ENCODE data around the gene ZSCAN4. TPM values are rescaled to one million over a fixed set of nuclear protein-coding genes. Genes with fewer than 3 reads are reported as not detected.

The ZSCAN4 gene
- total RNA-seq, 1 donor from 2014 or later = 0.74 TPM

- Mint-ChIP-seq H3K9me3 (ENCODE audit: unreplicated experiment) (peaks cover 40% of the 10 kb centered on the region), H3K36me3 (ENCODE audit: low read depth, unreplicated experiment) (peaks cover 53% of the 10 kb centered on the region), H3K4me1 (ENCODE audit: unreplicated experiment) (peaks cover 27% of the 10 kb centered on the region), H3K27ac (ENCODE audit: unreplicated experiment) (peak overlapping the region; percentile 90), H3K27me3 (ENCODE audit: unreplicated experiment) (peaks cover 25% of the 10 kb centered on the region), H3K4me3 (ENCODE audit: unreplicated experiment) (peak overlapping the region; percentile 95)
- no peak for DNase-seq (ENCODE audit: low spot score)
- TF ChIP-seq, protein P1, sequence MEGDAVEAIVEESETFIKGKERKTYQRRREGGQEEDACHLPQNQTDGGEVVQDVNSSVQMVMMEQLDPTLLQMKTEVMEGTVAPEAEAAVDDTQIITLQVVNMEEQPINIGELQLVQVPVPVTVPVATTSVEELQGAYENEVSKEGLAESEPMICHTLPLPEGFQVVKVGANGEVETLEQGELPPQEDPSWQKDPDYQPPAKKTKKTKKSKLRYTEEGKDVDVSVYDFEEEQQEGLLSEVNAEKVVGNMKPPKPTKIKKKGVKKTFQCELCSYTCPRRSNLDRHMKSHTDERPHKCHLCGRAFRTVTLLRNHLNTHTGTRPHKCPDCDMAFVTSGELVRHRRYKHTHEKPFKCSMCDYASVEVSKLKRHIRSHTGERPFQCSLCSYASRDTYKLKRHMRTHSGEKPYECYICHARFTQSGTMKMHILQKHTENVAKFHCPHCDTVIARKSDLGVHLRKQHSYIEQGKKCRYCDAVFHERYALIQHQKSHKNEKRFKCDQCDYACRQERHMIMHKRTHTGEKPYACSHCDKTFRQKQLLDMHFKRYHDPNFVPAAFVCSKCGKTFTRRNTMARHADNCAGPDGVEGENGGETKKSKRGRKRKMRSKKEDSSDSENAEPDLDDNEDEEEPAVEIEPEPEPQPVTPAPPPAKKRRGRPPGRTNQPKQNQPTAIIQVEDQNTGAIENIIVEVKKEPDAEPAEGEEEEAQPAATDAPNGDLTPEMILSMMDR (IDR thresholded peaks at IDR 0.05; ENCODE audit: unreplicated experiment) = no peak
Observed at GRCh38 chr19:57682226-57682766, 13.6 kb downstream of the ZSCAN4 start.

- Mint-ChIP-seq H3K36me3 (ENCODE audit: low read depth, unreplicated experiment) (peaks cover 80% of the 10 kb centered on the region), H3K4me1 (ENCODE audit: unreplicated experiment) (peaks cover 27% of the 10 kb centered on the region), H3K27me3 (ENCODE audit: unreplicated experiment) (peaks cover 25% of the 10 kb centered on the region), H3K4me3 (ENCODE audit: unreplicated experiment) (no peak overlapping the region), H3K9me3 (ENCODE audit: unreplicated experiment) (peaks cover 44% of the 10 kb centered on the region), H3K27ac (ENCODE audit: unreplicated experiment) (no peak overlapping the region)
- TF ChIP-seq, protein P1 (IDR thresholded peaks at IDR 0.05; ENCODE audit: unreplicated experiment) = no peak
- DNase-seq (ENCODE audit: low spot score) = no peak
Observed at GRCh38 chr19:57686727-57687126, 18.0 kb downstream of the ZSCAN4 start.

DNA sequence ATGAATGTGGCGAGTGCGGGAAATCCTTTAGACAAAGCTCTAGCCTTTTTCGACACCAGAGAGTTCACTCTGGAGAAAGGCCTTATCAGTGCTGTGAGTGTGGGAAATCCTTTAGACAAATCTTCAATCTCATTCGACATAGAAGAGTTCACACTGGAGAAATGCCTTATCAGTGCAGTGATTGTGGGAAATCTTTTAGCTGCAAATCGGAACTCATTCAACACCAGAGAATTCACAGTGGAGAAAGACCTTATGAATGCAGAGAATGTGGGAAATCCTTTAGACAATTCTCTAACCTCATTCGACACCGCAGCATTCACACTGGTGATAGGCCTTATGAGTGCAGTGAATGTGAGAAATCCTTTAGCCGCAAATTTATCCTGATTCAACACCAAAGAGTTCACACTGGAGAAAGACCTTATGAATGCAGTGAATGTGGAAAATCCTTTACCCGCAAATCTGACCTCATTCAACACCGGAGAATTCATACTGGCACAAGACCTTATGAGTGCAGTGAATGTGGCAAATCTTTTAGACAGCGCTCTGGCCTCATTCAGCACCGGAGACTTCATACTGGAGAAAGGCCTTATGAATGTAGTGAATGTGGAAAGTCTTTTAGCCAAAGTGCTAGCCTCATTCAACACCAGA lies 18.8 kb downstream of the ZSCAN4 start:
- Mint-ChIP-seq H3K4me3 (ENCODE audit: unreplicated experiment) (peak overlapping the region; percentile 82), H3K9me3 (ENCODE audit: unreplicated experiment) (peaks cover 44% of the 10 kb centered on the region), H3K27ac (ENCODE audit: unreplicated experiment) (no peak overlapping the region), H3K36me3 (ENCODE audit: low read depth, unreplicated experiment) (peaks cover 76% of the 10 kb centered on the region), H3K4me1 (ENCODE audit: unreplicated experiment) (peaks cover 20% of the 10 kb centered on the region), H3K27me3 (ENCODE audit: unreplicated experiment) (peaks cover 24% of the 10 kb centered on the region)
- no peak for DNase-seq (ENCODE audit: low spot score)
- TF ChIP-seq, protein P1 (IDR thresholded peaks at IDR 0.05; ENCODE audit: unreplicated experiment) = no peak

DNA sequence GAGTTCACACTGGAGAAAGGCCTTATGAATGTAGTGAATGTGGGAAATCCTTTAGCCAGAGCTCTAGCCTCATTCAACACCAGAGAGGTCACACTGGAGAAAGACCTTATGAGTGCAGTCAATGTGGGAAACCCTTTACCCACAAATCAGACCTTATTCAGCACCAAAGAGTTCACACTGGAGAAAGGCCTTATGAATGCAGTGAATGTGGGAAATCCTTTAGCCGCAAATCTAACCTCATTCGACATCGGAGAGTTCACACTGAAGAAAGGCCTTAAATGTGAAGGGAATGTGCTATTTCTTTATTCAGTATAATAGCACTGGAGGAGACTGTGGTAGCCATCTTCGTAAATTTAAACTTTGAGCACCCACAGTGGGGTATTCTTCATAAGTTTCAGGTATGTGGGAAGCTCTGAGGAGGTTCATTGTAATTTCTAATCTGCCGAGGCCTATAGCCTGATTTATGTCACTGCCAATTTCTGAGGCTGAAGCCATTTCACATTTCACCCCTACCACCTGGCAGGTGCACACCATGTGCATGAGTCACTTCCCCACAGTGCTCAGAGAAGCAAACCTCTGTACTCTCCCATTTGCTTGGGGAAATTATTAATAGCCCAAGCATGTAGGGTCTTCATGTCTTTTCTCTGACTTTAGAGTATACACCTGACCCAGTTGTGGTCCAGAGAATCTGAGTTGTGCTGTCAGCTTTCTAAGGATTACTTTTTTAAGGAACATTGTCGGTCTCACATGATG lies 19.5 kb downstream of the ZSCAN4 start:
- Mint-ChIP-seq H3K27ac (ENCODE audit: unreplicated experiment) (no peak overlapping the region), H3K27me3 (ENCODE audit: unreplicated experiment) (peaks cover 18% of the 10 kb centered on the region), H3K9me3 (ENCODE audit: unreplicated experiment) (peaks cover 41% of the 10 kb centered on the region), H3K4me3 (ENCODE audit: unreplicated experiment) (peak overlapping the region; percentile 82), H3K4me1 (ENCODE audit: unreplicated experiment) (peaks cover 13% of the 10 kb centered on the region), H3K36me3 (ENCODE audit: low read depth, unreplicated experiment) (peaks cover 74% of the 10 kb centered on the region)
- no peak for DNase-seq (ENCODE audit: low spot score)
- TF ChIP-seq, protein P1 (IDR thresholded peaks at IDR 0.05; ENCODE audit: unreplicated experiment) = no peak

DNA sequence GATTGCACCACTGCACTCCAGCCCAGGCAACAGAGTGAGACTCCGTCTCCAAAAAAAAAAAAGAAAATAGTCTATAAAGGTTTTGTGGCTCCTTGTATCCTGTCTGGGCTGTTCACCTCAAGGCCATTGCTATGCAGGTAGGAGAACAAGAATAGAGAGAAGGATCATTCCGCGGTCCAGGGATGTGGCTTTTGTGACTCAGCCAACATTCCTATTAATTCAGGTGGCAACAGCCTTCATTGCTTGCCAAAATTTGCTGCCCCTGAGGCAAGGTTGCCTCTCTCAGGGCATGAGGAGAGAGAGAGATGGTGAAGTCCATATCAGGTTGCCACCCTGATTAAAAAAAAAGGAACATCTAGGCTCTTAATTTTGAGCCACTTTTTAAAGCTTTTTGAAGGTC lies 21.0 kb downstream of the ZSCAN4 start:
- Mint-ChIP-seq H3K27ac (ENCODE audit: unreplicated experiment) (no peak overlapping the region), H3K4me1 (ENCODE audit: unreplicated experiment) (no peaks in the 10 kb centered on the region), H3K36me3 (ENCODE audit: low read depth, unreplicated experiment) (peaks cover 71% of the 10 kb centered on the region), H3K9me3 (ENCODE audit: unreplicated experiment) (peaks cover 28% of the 10 kb centered on the region), H3K4me3 (ENCODE audit: unreplicated experiment) (peak overlapping the region; percentile 62), H3K27me3 (ENCODE audit: unreplicated experiment) (peaks cover 9% of the 10 kb centered on the region)
- TF ChIP-seq, protein P1 (IDR thresholded peaks at IDR 0.05; ENCODE audit: unreplicated experiment) = no peak
- DNase-seq (ENCODE audit: low spot score) = no peak
